SK-N-SH (cell line): ENCODE results near the gene STARD8.

Source experiments
- CTCF ChIP-seq: fragments of 200-600 bp; sonication (generic); IDR thresholded peaks from 2 replicates; pipeline ENCODE4 v1.6.1; 2017; ENCODE audit warnings: antibody characterized with exemption, mild to moderate bottlenecking, moderate library complexity
- EP300 ChIP-seq, 2 experiments: IDR thresholded peaks; 2 replicates each; pipeline versions ENCODE4 v1.4.0 to v1.6.1; 2012; ENCODE audit warnings: borderline replicate concordance in 1 of 2, low read depth in 1 of 2, low read length in 1 of 2
- GABPA ChIP-seq: IDR thresholded peaks from 2 replicates; pipeline ENCODE4 v1.4.0; 2012; ENCODE audit warnings: low read depth, mild to moderate bottlenecking
- NFIC ChIP-seq: IDR thresholded peaks from 2 replicates; pipeline ENCODE4 v1.4.0; 2012; ENCODE audit warnings: borderline replicate concordance
- RCOR1 ChIP-seq: fragments of 150-350 bp; IDR thresholded peaks from 2 replicates; pipeline ENCODE4 v1.6.1; 2017; ENCODE audit warnings: antibody characterized with exemption, low read length

DNA sequence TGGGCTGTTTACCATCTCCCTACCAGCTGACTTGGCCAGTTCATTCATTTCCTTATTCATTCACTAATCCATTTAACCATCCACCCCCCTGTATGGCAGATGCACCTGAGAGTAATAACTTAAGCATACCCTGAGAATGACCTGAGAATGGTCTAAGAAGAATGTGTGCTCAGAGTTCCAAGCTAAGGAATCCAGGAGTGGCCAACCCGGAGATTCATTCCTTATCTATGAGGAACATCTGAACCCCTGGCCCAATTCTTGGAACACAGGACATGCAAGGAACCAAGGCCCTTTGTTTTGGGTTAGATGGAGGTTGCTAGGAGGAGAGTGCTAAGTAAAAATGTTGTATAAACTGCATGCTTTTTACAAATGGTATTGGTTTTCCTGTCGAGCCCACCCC, 13.5 kb upstream of the STARD8 start:
- TF ChIP-seq RCOR1: no peak
- no peak for TF ChIP-seq CTCF
- TF ChIP-seq NFIC: no peak
- TF ChIP-seq EP300 (IDR thresholded peaks at IDR 0.05; ENCODE audit: borderline replicate concordance in 1 of 2, low read depth in 1 of 2, low read length in 1 of 2): no peak
- no peak for TF ChIP-seq GABPA
